Esophagus (tissue), 2 donors: ENCODE results near the gene SLC49A3. TPM values are rescaled to one million over a fixed set of nuclear protein-coding genes. Genes with fewer than 3 reads are reported as not detected.

Experiments
- H3K27ac ChIP-seq, 2 donors: one replicate each; pipeline ENCODE4 v1.5.1; 2013; ENCODE audit warnings: low read depth in 2 of 2, mild to moderate bottlenecking in 2 of 2, inconsistent platforms in 1 of 2, low read length in 1 of 2, moderate library complexity in 1 of 2
- H3K27me3 ChIP-seq, 2 donors: one replicate each; pipeline ENCODE4 v1.6.1; 2013; ENCODE audit warnings: low read length in 2 of 2, control low read depth in 1 of 2, mild to moderate bottlenecking in 1 of 2; ENCODE audit not compliant: insufficient read depth in 2 of 2, control insufficient read depth in 1 of 2
- H3K36me3 ChIP-seq, 2 donors: one replicate each; pipeline ENCODE4 v1.6.1; 2013; ENCODE audit warnings: low read length in 1 of 2; ENCODE audit not compliant: control insufficient read depth in 2 of 2, insufficient read depth in 2 of 2
- H3K4me1 ChIP-seq, 2 donors: one replicate each; pipeline ENCODE4 v1.6.1; 2013; ENCODE audit warnings: low read length in 1 of 2; ENCODE audit not compliant: control insufficient read depth in 2 of 2, insufficient read depth in 2 of 2
- H3K4me3 ChIP-seq, 2 donors: one replicate each; pipeline ENCODE4 v1.5.1; 2013; ENCODE audit warnings: low read length in 2 of 2, mild to moderate bottlenecking in 2 of 2, low read depth in 1 of 2, moderate library complexity in 1 of 2
- H3K9me3 ChIP-seq, 2 donors: one replicate each; pipeline ENCODE4 v1.6.1; 2013; ENCODE audit warnings: mild to moderate bottlenecking in 2 of 2, low read depth in 1 of 2, low read length in 1 of 2, moderate library complexity in 1 of 2; ENCODE audit not compliant: control insufficient read depth in 2 of 2, insufficient read depth in 1 of 2
- WGBS, 2 donors: extraction: QIAGEN DNeasy Blood & Tissue Kit; methylation state at CpG; one replicate each; pipeline ENCODE4 v1.1.7; 2013; 5-methylcytosine and 5-hydroxymethylcytosine counted together
- polyA plus RNA-seq, 2 donors: library from polyadenylated mRNA; stranded (reverse); fragments of 200-250 nt; gene quantifications; one replicate each; pipeline ENCODE4 v1.2.3, GENCODE V29; 2013
- donor health status: healthy with polysubstance abuse.
- donor health status: Bipolar disorder and iron deficiency.

The SLC49A3 gene
- polyA plus RNA-seq, 2 donors: 3.8 to 7.2 TPM

- Histone ChIP-seq H3K27ac (no peak overlapping the region), H3K4me1 (peaks cover 11 to 26% of the 10 kb centered on the region in 2 donors), H3K36me3 (peaks cover 0 to 16% of the 10 kb centered on the region in 2 donors), H3K9me3 (peaks cover 0 to 2% of the 10 kb centered on the region in 2 donors), H3K27me3 (no peaks in the 10 kb centered on the region), H3K4me3 (no peak overlapping the region)
- WGBS, 2 donors: 98% methylated on average over 61 of the region's 61 CpGs
Observed at GRCh38 chr4:722851-723360, 34.0 kb upstream of the SLC49A3 start.

- peaks cover 14 to 26% of the 10 kb centered on the region in 2 donors for H3K4me1 ChIP-seq
- WGBS, 2 donors: 95 to 97% methylated on average over 42 to 47 of the region's 47 CpGs
Observed at GRCh38 chr4:722169-722725, 33.3 kb upstream of the SLC49A3 start.

DNA sequence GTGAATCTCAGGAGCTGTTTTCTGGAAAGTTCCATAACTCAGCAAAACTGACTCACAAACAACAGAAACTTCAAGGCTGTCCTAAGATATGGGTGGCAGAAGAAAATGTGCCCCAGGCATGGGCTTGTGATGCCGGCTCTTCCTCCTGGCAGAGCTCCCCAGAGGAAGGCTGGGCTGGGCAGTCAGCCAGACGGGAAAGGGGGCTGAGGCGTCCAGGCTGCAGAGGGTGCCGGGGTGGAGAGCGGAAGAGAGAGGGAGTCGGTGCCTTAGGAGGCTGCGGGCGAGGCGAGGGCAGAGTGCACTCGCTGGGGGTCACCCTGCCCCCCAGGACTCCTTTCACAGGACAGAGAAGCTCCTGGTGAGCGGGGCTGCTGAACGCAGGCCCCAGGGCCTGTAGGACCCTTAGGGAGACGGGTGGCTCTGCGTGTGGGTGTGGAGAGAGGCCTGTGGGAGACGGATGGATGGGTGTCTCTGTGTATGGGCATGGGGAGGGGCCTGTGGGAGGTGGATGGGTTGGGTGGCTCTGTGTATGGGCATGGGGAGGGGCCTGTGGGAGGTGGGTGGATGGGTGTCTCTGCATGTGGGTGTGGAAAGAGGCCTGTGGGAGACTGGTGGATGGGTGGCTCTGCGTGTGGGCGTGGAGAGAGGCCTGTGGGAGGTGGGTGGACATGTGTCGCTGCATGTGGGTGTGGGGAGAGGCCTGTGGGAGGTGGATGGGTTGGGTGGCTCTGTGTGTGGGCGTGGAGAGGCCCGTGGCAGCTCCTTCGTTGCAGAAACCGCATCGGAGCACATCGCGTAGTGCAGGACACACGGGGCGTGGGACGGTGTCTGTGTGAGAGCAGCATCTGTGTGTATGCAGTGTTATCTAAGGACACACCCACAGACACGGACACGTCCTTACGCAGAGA lies 32.6 kb upstream of the SLC49A3 start:
- H3K27ac ChIP-seq: peak overlapping the region; percentile 14 to 90
- WGBS, 2 donors: 69 to 73% methylated on average over 31 of the region's 31 CpGs

More at GRCh38 chr4:722169-722725, 33.3 kb upstream of the SLC49A3 start:
- H3K27ac ChIP-seq: peak overlapping the region in 1 of 2 donors; percentile 35
- no peak overlapping the region for H3K4me3 ChIP-seq
- peaks cover 0 to 19% of the 10 kb centered on the region in 2 donors for H3K36me3 ChIP-seq
- H3K27me3 ChIP-seq: no peaks in the 10 kb centered on the region
- peaks cover 0 to 2% of the 10 kb centered on the region in 2 donors for H3K9me3 ChIP-seq

DNA sequence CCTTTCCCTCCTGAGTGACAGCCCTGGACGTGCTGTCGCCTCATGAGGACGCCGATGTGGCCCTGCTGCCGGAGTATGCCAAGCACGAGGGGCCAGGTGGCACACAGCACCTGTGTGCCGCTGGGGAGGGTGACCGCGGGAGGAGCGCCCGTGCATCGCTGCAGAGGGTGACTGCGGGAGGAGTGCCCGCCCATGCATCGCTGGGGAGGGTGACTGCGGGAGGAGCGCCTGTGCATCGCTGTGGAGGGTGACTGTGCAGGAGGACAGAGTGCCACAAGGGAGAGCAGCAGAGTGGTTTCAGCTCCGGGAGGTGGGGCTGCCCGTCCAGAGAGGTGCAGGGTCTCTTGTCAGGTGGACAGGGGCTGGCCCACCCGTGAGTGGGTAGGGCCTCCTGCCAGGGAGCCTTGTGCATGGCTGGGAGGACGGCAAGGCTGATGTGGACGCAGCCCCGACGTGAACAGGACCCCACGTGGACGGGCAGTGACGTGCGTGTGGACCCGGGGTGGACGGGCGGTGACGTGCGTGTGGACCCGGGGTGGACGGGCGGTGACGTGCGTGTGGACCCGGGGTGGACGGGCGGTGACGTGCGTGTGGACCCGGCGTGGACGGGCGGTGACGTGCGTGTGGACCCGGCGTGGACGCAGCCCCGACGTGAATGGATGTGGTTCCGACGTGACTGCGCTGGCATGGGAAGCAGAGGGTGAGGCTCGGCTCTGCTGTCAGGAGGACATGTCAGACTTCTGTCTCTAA lies 31.3 kb upstream of the SLC49A3 start:
- Histone ChIP-seq H3K9me3 (peaks cover 0 to 2% of the 10 kb centered on the region in 2 donors), H3K27ac (peak overlapping the region; percentile 54 to 90), H3K4me3 (no peak overlapping the region), H3K4me1 (peaks cover 14 to 23% of the 10 kb centered on the region in 2 donors), H3K36me3 (peaks cover 0 to 19% of the 10 kb centered on the region in 2 donors), H3K27me3 (no peaks in the 10 kb centered on the region)
- 89 to 91% methylated on average over 59 of the region's 59 CpGs for WGBS, 2 donors

More for the DNA sequence above, 32.6 kb upstream of the SLC49A3 start:
- peaks cover 14 to 26% of the 10 kb centered on the region in 2 donors for H3K4me1 ChIP-seq
- no peaks in the 10 kb centered on the region for H3K27me3 ChIP-seq
- H3K4me3 ChIP-seq: no peak overlapping the region
- peaks cover 0 to 2% of the 10 kb centered on the region in 2 donors for H3K9me3 ChIP-seq
- peaks cover 0 to 19% of the 10 kb centered on the region in 2 donors for H3K36me3 ChIP-seq

GRCh38 chr4:718460-718859 lies 29.5 kb upstream of the SLC49A3 start:
- Histone ChIP-seq H3K4me3 (no peak overlapping the region), H3K9me3 (peaks cover 0 to 2% of the 10 kb centered on the region in 2 donors)
- WGBS, 2 donors: 90 to 92% methylated on average over 8 of the region's 8 CpGs

DNA sequence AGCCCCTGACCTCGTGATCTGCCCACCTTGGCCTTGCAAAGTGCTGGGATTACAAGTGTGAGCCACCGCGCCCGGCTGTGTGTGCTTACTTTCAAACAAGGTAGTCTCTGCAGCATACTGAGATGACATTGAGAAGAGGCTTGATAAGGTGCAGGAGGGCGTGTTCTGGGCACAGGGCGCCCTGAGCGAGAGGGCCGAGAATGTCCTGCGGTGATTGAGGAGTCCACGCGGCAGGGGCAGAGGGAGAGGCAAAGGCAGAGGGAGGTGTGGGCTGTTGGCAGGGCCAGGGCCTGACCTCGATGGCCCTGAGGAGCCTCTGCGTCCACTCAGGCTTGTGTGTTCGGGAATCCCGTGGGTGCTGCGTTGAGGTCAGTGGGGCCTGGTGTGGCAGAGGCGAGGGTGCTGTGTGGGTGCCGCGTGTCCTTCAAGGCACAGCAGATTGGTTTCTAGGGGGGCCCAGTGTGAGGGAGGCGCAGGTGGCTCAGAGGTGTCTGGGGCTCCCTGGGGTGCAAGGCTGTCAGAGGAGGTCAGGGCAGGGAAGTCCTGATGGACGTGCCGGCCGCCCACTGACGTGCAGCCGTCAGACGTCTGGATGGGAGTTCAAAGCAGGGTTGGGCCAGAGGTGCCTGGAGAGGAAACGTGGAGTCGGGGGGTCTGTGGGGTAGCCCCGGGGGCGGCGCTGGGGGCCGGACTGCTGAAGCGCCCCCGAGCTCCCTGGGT lies 28.8 kb upstream of the SLC49A3 start:
- H3K27me3 ChIP-seq: no peaks in the 10 kb centered on the region
- peaks cover 0 to under 1% of the 10 kb centered on the region in 2 donors for H3K9me3 ChIP-seq
- WGBS, 2 donors: 89 to 90% methylated on average over 32 to 34 of the region's 34 CpGs
- peaks cover 0 to 25% of the 10 kb centered on the region in 2 donors for H3K36me3 ChIP-seq
- no peak overlapping the region for H3K4me3 ChIP-seq
- no peak overlapping the region for H3K27ac ChIP-seq
- peaks cover 14 to 23% of the 10 kb centered on the region in 2 donors for H3K4me1 ChIP-seq

More at GRCh38 chr4:718460-718859, 29.5 kb upstream of the SLC49A3 start:
- Histone ChIP-seq H3K27ac (no peak overlapping the region), H3K36me3 (peaks cover 0 to 25% of the 10 kb centered on the region in 2 donors), H3K4me1 (peaks cover 14 to 23% of the 10 kb centered on the region in 2 donors), H3K27me3 (no peaks in the 10 kb centered on the region)

- H3K36me3 ChIP-seq: peaks cover 0 to 17% of the 10 kb centered on the region in 2 donors
- no peaks in the 10 kb centered on the region for H3K9me3 ChIP-seq
- 91 to 96% methylated on average over 18 of the region's 18 CpGs for WGBS, 2 donors
- peaks cover 3 to 4% of the 10 kb centered on the region in 2 donors for H3K4me1 ChIP-seq
- no peaks in the 10 kb centered on the region for H3K27me3 ChIP-seq
- H3K4me3 ChIP-seq: no peak overlapping the region
- H3K27ac ChIP-seq: no peak overlapping the region
Observed at GRCh38 chr4:714087-714486, 25.1 kb upstream of the SLC49A3 start.

DNA sequence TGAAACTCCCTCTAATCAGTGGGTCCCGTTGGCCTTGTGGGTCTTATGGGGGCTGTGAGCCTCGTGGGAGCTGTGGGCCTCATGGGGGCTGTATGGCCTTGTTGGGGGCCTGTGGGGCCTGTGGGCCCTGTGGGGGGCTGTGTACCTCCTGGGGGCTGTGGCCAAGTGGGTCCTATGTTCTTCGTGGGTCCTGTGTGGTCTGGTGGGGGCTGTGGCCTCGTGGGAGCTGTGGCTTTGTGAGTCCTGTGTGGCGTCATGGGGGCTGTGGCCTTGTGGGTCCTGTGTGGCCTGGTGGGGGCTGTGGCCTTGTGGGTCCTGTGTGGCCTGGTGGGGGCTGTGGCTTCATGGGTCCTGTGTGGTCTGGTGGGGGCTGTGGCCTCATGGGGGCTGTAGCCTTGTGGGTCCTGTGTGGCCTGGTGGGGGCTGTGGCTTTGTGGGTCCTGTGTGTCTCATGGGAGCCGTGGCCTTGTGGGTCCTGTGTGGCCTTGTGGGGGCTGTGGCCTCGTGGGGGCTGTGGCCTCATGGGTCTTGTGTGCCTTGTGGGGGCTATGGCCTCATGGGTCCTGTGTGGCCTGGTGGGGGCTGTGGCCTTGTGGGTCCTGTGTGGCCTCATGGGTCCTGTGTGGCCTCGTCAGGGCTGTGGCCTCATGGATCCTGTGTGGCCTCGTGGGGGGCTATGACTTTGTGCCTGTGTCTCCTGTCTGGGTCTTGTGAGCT lies 24.1 kb upstream of the SLC49A3 start:
- Histone ChIP-seq H3K27me3 (no peaks in the 10 kb centered on the region), H3K36me3 (peaks cover 0 to 17% of the 10 kb centered on the region in 2 donors), H3K4me1 (peaks cover 6% of the 10 kb centered on the region in 2 donors), H3K4me3 (no peak overlapping the region), H3K27ac (no peak overlapping the region), H3K9me3 (no peaks in the 10 kb centered on the region)
- WGBS, 2 donors: 86 to 89% methylated on average over 9 of the region's 9 CpGs
